HG03025 (cell line): ENCODE results near the gene GSK3B.

Experiments
- ATAC-seq: cut with Tn5 transposase; IDR thresholded peaks from one replicate; pipeline ENCODE4 v1.9.1; 2021; ENCODE audit warnings: mild to moderate bottlenecking, moderate library complexity; ENCODE audit not compliant: unreplicated experiment, low FRiP score

GSK3B gene

GRCh38 chr3:119794971-119795612, 299.2 kb downstream of the GSK3B start:
- ATAC-seq = no peak

- no peak for ATAC-seq
Observed at GRCh38 chr3:119794401-119794800, 299.8 kb downstream of the GSK3B start.

- ATAC-seq = no peak
Observed at GRCh38 chr3:119792270-119792669, 302.0 kb downstream of the GSK3B start.

GRCh38 chr3:119790369-119790768, 303.9 kb downstream of the GSK3B start:
- ATAC-seq = no peak

- ATAC-seq = no peak
Observed at GRCh38 chr3:119786409-119786808, 307.8 kb downstream of the GSK3B start.

- no peak for ATAC-seq
Observed at GRCh38 chr3:119783883-119784282, 310.4 kb downstream of the GSK3B start.

- ATAC-seq = no peak
Observed at GRCh38 chr3:119783255-119783654, 311.0 kb downstream of the GSK3B start.

GRCh38 chr3:119782460-119782859, 311.8 kb downstream of the GSK3B start:
- ATAC-seq = no peak

- ATAC-seq = no peak
Observed at GRCh38 chr3:119781330-119782198, 312.7 kb downstream of the GSK3B start, which contains the start of gene NR1I2. Gene NR1I2, plus strand, starts transcription at chr3:119782101.

- ATAC-seq = no peak
Observed at GRCh38 chr3:119779731-119780383, 314.4 kb downstream of the GSK3B start.

GRCh38 chr3:119778811-119779210, 315.4 kb downstream of the GSK3B start:
- no peak for ATAC-seq

GRCh38 chr3:119778176-119778575, 316.1 kb downstream of the GSK3B start:
- no peak for ATAC-seq

- no peak for ATAC-seq
Observed at GRCh38 chr3:119776304-119776703, 317.9 kb downstream of the GSK3B start.

GRCh38 chr3:119774444-119774843, 319.8 kb downstream of the GSK3B start:
- ATAC-seq = no peak
